Kidney (tissue), 14 donors: ENCODE data around the gene LRRC27. TPM values are rescaled to one million over a fixed set of nuclear protein-coding genes. Genes with fewer than 3 reads are reported as not detected.

ENCODE experiments used
- DNase-seq, 5 donors: peaks; one replicate each; pipeline ENCODE4 v3.0.0-alpha.2; 2013 to 2020
- FAIRE-seq: peaks from 2 replicates; lab custom pipeline; 2012; peaks lifted over from hg19 to GRCh38; lab: Jason Lieb, UNC
- H3K27ac ChIP-seq, 2 donors: one replicate each; pipeline ENCODE4 v1.7.0; 2013; ENCODE audit warnings: low read depth in 2 of 2, low read length in 2 of 2, inconsistent platforms in 1 of 2
- H3K27me3 ChIP-seq: one replicate; pipeline ENCODE4 v1.7.1; 2013; ENCODE audit warnings: low read length, inconsistent platforms; ENCODE audit not compliant: control insufficient read depth, insufficient read depth
- H3K36me3 ChIP-seq, 3 donors: one replicate each; pipeline versions ENCODE4 v1.7.0 to v1.7.1; 2013; ENCODE audit warnings: low read length in 3 of 3, control low read depth in 1 of 3, inconsistent platforms in 1 of 3; ENCODE audit not compliant: insufficient read depth in 3 of 3, control insufficient read depth in 2 of 3
- H3K4me1 ChIP-seq, 3 donors: one replicate each; pipeline versions ENCODE4 v1.7.0 to v1.7.1; 2013; ENCODE audit warnings: low read length in 3 of 3, inconsistent platforms in 1 of 3, low read depth in 1 of 3; ENCODE audit not compliant: control insufficient read depth in 2 of 3, insufficient read depth in 2 of 3
- H3K4me3 ChIP-seq, 3 donors: one replicate each; pipeline versions ENCODE4 v1.7.0 to v1.8.1; 2013; ENCODE audit warnings: low read length in 3 of 3, control low read depth in 1 of 3, inconsistent platforms in 1 of 3
- H3K9ac ChIP-seq, 3 donors: one replicate each; pipeline versions ENCODE4 v1.7.0 to v1.7.1; 2013; ENCODE audit warnings: low read length in 3 of 3, control low read depth in 1 of 3, inconsistent platforms in 1 of 3
- H3K9me3 ChIP-seq, 3 donors: one replicate each; pipeline versions ENCODE4 v1.7.0 to v1.7.1; 2013; ENCODE audit warnings: low read length in 3 of 3, control low read depth in 1 of 3, inconsistent platforms in 1 of 3; ENCODE audit not compliant: control insufficient read depth in 2 of 3, insufficient read depth in 1 of 3
- intact Hi-C: fragments of 100-400 bp; cut with DNase I; formaldehyde crosslinking; loops from one replicate; pipeline ENCODE4 v1.11.1; 2022
- polyA plus RNA-seq: library from polyadenylated mRNA; stranded (reverse); fragments of 350-450 nt; fragmentation: Illumina TruSeq; extraction: RNeasy Lipid Tissue Mini Kit (QIAGEN cat#74804); gene quantifications from one replicate; pipeline ENCODE4 v1.2.3, GENCODE V29; 2014; ENCODE audit warnings: low read depth, low replicate concordance; ENCODE audit not compliant: insufficient read depth
- total RNA-seq: library from RNA; stranded (reverse); fragmentation: NEBNext Ultra II Directional; extraction: Animal tissue kit (Norgen Biotek cat#: 25700); gene quantifications from one replicate; pipeline ENCODE4 v1.2.1, GENCODE V29; 2021
- TF ChIP-seq, protein P1 (sequence below): IDR thresholded peaks from 3 replicates; pipeline ENCODE4 v1.5.1; 2012; ENCODE audit warnings: mild to moderate bottlenecking, moderate library complexity, borderline replicate concordance; ENCODE audit not compliant: insufficient read depth; ENCODE audit errors: extremely low read depth
- donor health status: control.
- donor health status: control.
- donor health status: control.
- donor health status: control.
- donor health status: control.
- donor health status: DM: yes; HTN: yes; CAD: no.
- donor health status: Normal renal cell carcinoma (clear cell type).

LRRC27 gene
- total and polyA plus RNA-seq, 2 donors from 2014 or later = 14.4 to 14.6 TPM

DNA sequence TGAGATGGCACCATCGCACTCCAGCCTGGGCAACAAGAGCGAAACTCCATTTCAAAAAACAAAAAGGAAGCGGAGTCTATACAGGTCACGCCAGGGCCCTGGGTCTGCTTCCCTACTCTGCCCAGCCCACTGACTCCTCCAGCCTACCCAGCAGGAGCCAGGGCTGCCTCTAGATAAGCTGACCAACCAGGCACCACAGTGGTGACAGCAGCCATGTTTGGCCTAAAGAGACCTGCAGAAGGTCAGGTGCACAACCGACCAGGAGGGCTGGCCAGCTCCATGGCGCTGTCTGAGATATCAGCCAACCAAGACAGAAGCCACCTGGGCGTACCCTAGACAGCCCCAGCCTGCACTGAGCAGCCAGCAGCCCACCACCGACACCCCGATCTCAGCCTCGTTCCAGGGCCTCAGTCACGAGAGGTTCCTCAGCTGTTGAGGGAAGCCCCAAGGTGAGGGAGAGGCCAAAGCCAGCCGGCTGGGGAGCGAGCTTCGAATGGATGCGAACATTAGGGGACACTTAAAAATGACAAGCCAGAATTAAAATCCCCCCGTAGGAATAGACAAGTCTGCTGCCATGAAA is 40.6 kb downstream of the LRRC27 start:
- no peak overlapping the region for H3K27ac ChIP-seq
- TF ChIP-seq, protein P1, sequence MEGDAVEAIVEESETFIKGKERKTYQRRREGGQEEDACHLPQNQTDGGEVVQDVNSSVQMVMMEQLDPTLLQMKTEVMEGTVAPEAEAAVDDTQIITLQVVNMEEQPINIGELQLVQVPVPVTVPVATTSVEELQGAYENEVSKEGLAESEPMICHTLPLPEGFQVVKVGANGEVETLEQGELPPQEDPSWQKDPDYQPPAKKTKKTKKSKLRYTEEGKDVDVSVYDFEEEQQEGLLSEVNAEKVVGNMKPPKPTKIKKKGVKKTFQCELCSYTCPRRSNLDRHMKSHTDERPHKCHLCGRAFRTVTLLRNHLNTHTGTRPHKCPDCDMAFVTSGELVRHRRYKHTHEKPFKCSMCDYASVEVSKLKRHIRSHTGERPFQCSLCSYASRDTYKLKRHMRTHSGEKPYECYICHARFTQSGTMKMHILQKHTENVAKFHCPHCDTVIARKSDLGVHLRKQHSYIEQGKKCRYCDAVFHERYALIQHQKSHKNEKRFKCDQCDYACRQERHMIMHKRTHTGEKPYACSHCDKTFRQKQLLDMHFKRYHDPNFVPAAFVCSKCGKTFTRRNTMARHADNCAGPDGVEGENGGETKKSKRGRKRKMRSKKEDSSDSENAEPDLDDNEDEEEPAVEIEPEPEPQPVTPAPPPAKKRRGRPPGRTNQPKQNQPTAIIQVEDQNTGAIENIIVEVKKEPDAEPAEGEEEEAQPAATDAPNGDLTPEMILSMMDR = no peak
- no peaks in the 10 kb centered on the region for H3K9me3 ChIP-seq
- DNase-seq (peak in 1 of 5 donors; percentile 13), FAIRE-seq (no peak)
- H3K4me3 ChIP-seq = no peak overlapping the region
- no peaks in the 10 kb centered on the region for H3K27me3 ChIP-seq
- intact Hi-C loops = no loop called here
- no peaks in the 10 kb centered on the region for H3K4me1 ChIP-seq
- H3K9ac ChIP-seq = no peak overlapping the region
- no peaks in the 10 kb centered on the region for H3K36me3 ChIP-seq

DNA sequence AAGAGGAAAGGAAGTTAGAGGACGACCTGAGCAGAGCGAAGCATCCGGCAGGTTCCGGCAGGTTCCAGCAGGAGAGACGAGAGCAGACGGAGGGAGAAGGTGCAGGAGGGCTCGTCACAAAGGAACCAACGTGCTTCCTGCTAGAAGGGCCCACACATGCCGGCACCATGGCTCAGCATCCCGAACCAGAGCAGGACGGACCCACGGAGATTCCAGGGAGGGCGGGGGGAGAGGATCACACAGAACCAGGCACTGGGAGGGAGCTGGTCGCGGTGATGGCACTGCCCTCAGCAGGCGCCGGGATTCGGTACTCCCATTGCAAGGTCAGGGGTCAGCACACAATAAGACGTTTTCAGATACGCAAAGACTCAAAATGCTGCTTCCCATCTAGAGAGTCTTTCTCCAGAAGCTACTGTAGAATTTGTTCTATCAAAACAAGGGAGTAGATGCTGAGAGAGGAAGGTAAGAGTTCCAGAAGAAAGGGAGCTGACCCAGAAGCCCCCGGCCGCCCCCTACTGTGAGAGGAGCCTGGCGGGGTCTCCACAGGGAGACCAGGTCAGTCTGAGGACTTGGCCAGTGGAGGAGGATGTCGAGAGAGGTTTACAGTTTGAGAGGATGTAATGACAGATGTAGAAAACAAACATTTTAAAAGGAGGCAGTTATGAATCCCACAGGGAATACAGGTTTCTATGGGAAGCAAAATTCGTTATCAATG is 41.4 kb downstream of the LRRC27 start:
- Histone ChIP-seq H3K4me3 (no peak overlapping the region), H3K27me3 (no peaks in the 10 kb centered on the region), H3K4me1 (no peaks in the 10 kb centered on the region), H3K36me3 (no peaks in the 10 kb centered on the region), H3K9me3 (no peaks in the 10 kb centered on the region), H3K27ac (no peak overlapping the region), H3K9ac (no peak overlapping the region)
- FAIRE-seq (no peak), DNase-seq (peak in 2 of 5 donors; percentile 25 to 43)
- intact Hi-C loops = no loop called here
- TF ChIP-seq, protein P1 = no peak

DNA sequence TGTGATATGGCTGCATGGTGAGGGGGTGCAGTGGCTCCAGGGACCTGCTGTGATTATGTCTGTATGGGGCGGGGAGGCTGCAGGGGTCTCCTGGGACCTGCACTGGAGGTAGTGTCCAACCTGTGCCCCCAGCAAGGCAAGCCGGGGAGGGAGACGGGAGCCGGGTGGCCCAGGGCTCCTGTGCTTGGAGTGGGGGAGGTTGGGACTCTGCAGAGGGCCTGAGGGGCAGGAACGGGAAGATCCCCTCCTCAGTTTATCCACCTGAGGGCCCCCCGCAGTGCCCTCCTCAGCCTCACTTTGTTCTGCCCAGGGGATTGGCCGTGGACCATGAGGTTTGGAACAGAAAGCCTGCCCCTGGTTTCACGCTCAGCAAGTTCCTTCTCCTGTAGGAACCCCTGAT is 42.2 kb downstream of the LRRC27 start:
- H3K27me3 ChIP-seq = no peaks in the 10 kb centered on the region
- DNase-seq = peak in 2 of 5 donors; percentile 33 to 65
- H3K9ac ChIP-seq = no peak overlapping the region
- H3K9me3 ChIP-seq = no peaks in the 10 kb centered on the region
- no peak overlapping the region for H3K27ac ChIP-seq
- TF ChIP-seq, protein P1 = no peak
- H3K36me3 ChIP-seq = no peaks in the 10 kb centered on the region
- intact Hi-C loops = no loop called here
- no peak for FAIRE-seq
- H3K4me3 ChIP-seq = no peak overlapping the region
- H3K4me1 ChIP-seq = no peaks in the 10 kb centered on the region
